Prostate gland (tissue), 2 donors: Measurements from ENCODE around the gene OR4K2. TPM values are rescaled to one million over a fixed set of nuclear protein-coding genes. Genes with fewer than 3 reads are reported as not detected.

Experiments used
- DNase-seq: peaks from one replicate; pipeline ENCODE4 v3.0.0-alpha.2; 2019; ENCODE audit warnings: low spot score
- H3K27ac ChIP-seq, 2 donors: fragments of 200-600 bp; sonication (generic); 2 replicates each; pipeline ENCODE4 v1.5.1; 2017 to 2019
- H3K27me3 ChIP-seq: fragments of 200-600 bp; sonication (generic); replicated peaks from 2 replicates; pipeline ENCODE4 v1.5.1; 2019; ENCODE audit not compliant: insufficient read depth
- H3K36me3 ChIP-seq, 2 donors: fragments of 200-600 bp; sonication (generic); 1 replicate in 1 of 2; 2 replicates in 1 of 2; pipeline versions ENCODE4 v1.5.1 to v1.8.1; 2017 to 2019
- H3K4me1 ChIP-seq: fragments of 200-600 bp; sonication (generic); replicated peaks from 2 replicates; pipeline ENCODE4 v1.5.1; 2019
- H3K4me3 ChIP-seq, 2 donors: fragments of 200-600 bp; sonication (generic); 2 replicates each; pipeline ENCODE4 v1.5.1; 2017 to 2019
- H3K9me3 ChIP-seq: fragments of 200-600 bp; sonication (generic); 2 replicates; pipeline ENCODE4 v1.5.1; 2017
- CTCF ChIP-seq, 4 experiments: fragments of 200-600 bp in 2 of 4; fragments of 450-650 bp in 2 of 4; sonication (generic) in 2 of 4; IDR thresholded peaks; 1 replicate in 3 of 4; 2 replicates in 1 of 4; pipeline ENCODE4 v1.5.1; 2016 to 2019; ENCODE audit warnings: antibody characterized with exemption in 4 of 4, mild to moderate bottlenecking in 2 of 4, moderate library complexity in 2 of 4
- POLR2A ChIP-seq: fragments of 450-650 bp; IDR thresholded peaks from one replicate; pipeline ENCODE4 v1.6.1; 2016; ENCODE audit warnings: antibody characterized with exemption, mild to moderate bottlenecking
- POLR2AphosphoS5 ChIP-seq: sonication (generic); formaldehyde crosslinking; IDR thresholded peaks from one replicate; pipeline ENCODE4 v1.6.1; 2017; ENCODE audit warnings: antibody characterized with exemption
- WGBS: methylation state at CpG from one replicate; pipeline ENCODE4 v1.1.5; 2018; 5-methylcytosine and 5-hydroxymethylcytosine counted together
- intact Hi-C: fragments of 100-400 bp; cut with DNase I; formaldehyde crosslinking; loops from one replicate; pipeline ENCODE4 v1.14.2; 2022
- total RNA-seq, 2 donors: library from RNA; depleted of rRNA; stranded (reverse); fragments of >200 nt; gene quantifications; one replicate each; pipeline ENCODE4 v1.1.0, GENCODE V29; 2016

Gene OR4K2
- total RNA-seq, 2 donors from 2014 or later = not detected

GRCh38 chr14:19906665-19907064 lies 31.7 kb downstream of the OR4K2 start:
- Histone ChIP-seq H3K9me3 (no peaks in the 10 kb centered on the region), H3K27ac (no peak overlapping the region), H3K27me3 (no peaks in the 10 kb centered on the region), H3K36me3 (no peaks in the 10 kb centered on the region), H3K4me1 (no peaks in the 10 kb centered on the region), H3K4me3 (no peak overlapping the region)
- intact Hi-C loops = no loop called here
- no peak for DNase-seq
- TF ChIP-seq CTCF (IDR thresholded peaks at IDR 0.05) (no peak), POLR2AphosphoS5 (no peak), POLR2A (no peak)

DNA sequence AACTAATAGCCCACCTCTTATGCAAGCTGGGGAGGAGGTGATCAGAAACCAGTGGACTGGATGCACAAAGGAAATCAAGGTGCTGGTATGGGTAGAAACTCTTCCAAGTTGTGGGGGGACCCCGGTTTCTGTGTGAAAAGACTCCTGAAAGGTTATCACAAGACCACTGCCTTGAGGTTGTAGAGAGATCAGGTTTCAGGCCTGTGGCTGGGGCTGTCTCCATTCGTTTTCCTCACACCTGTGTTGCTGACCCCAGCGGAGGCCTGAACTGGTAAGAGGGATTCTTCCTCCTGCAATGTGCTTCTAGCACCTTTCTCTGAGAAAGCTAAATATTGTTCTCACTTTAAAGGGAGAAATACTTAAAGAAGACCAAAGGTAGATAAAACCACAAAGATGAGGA lies 36.2 kb downstream of the OR4K2 start:
- WGBS = 45% methylated on average over 3 of the region's 3 CpGs
- Histone ChIP-seq H3K36me3 (no peaks in the 10 kb centered on the region), H3K27me3 (no peaks in the 10 kb centered on the region), H3K4me3 (no peak overlapping the region), H3K27ac (no peak overlapping the region), H3K9me3 (no peaks in the 10 kb centered on the region), H3K4me1 (no peaks in the 10 kb centered on the region)
- no peak for DNase-seq
- intact Hi-C loops = no loop called here
- TF ChIP-seq POLR2AphosphoS5 = no peak
- TF ChIP-seq POLR2A = no peak
- no peak for TF ChIP-seq CTCF (IDR thresholded peaks at IDR 0.05)

DNA sequence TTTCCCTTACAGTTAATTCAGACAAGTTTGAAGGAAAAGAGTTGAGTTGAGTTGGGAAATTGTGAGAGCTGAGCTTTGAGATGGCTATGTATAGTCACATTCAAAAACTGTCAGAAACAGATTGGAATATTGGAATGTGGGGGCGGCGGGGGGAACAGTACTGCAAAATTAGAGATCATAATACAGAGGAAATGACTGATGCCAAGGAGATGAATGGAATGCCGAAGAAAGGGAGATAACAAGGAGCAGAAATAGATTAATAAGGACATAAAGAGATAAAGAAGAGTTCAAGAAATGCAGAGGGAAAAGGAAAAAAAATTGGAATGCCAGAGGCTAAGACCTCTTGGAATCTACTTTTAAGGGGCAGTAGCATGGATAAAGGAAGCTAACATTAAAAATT lies 42.3 kb downstream of the OR4K2 start:
- Histone ChIP-seq H3K27me3 (no peaks in the 10 kb centered on the region), H3K4me1 (no peaks in the 10 kb centered on the region), H3K4me3 (no peak overlapping the region), H3K27ac (no peak overlapping the region), H3K9me3 (no peaks in the 10 kb centered on the region), H3K36me3 (no peaks in the 10 kb centered on the region)
- 66% methylated on average over 3 of the region's 3 CpGs for whole genome bisulfite sequencing
- no peak for TF ChIP-seq POLR2A
- no peak for DNase-seq
- intact Hi-C loops = no loop called here

DNA sequence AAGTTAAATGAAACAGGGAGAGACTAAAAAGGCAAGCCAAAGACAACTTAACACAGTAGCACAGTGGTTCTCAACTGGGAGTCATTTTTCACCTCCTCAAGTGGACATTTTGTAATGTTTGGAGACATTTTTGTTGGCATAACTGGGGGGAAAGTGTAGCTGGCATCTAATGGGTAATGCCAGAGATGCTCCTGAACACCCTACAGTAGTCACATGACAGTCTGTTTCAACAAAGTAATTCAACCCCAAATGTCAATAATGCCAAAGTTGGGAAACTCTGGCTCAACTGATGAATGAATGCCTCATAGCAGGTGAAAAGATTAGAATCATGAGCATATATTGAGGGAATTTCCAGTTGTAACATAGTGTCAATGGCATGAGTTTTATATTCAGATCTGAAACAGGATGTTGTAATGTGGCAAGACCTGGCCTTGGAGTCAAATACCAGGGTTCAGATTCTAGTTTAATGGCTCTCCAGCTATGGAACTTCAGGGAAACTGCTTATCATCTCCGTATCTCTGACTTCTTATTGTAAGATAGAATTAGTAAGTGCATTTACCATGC lies 43.1 kb downstream of the OR4K2 start:
- no peaks in the 10 kb centered on the region for H3K4me1 ChIP-seq
- DNase-seq = no peak
- H3K36me3 ChIP-seq = no peaks in the 10 kb centered on the region
- H3K27ac ChIP-seq = no peak overlapping the region
- no peak overlapping the region for H3K4me3 ChIP-seq
- no peaks in the 10 kb centered on the region for H3K9me3 ChIP-seq
- H3K27me3 ChIP-seq = no peaks in the 10 kb centered on the region
- 54% methylated on average over 1 of the region's 1 CpG for WGBS
- intact Hi-C loops = no loop called here
- TF ChIP-seq CTCF (IDR thresholded peaks at IDR 0.05) (no peak), POLR2AphosphoS5 (no peak), POLR2A (no peak)

GRCh38 chr14:19918553-19919264 lies 43.8 kb downstream of the OR4K2 start:
- H3K4me3 ChIP-seq = no peak overlapping the region
- no peaks in the 10 kb centered on the region for H3K36me3 ChIP-seq
- TF ChIP-seq POLR2A (no peak), POLR2AphosphoS5 (no peak), CTCF (IDR thresholded peaks at IDR 0.05) (no peak)
- intact Hi-C loops = no loop called here
- H3K27ac ChIP-seq = no peak overlapping the region
- H3K4me1 ChIP-seq = no peaks in the 10 kb centered on the region
- 46% methylated on average over 4 of the region's 4 CpGs for WGBS
- H3K9me3 ChIP-seq = no peaks in the 10 kb centered on the region
- no peaks in the 10 kb centered on the region for H3K27me3 ChIP-seq
- DNase-seq = no peak
